GM19240 (cell line): Measurements from ENCODE around the gene ATP5PF.
A peak's percentile ranks its signal among the peaks of the same experiment; 100 is the strongest.
"Not testable (repeated sequence)": the region's sequence is repeated elsewhere in the genome, so short reads cannot be mapped to it uniquely, and the experiment has no call there.

Source experiments
- DNase-seq: peaks from one replicate; pipeline ENCODE4 v3.0.0; 2011; ENCODE audit warnings: low spot score; ENCODE audit not compliant: insufficient read length

The ATP5PF gene

GRCh38 chr21:25734904-25735645, at the start of gene ATP5PF, which contains the start of gene GABPA:
Gene ATP5PF, minus strand, starts transcription at chr21:25734904. Its CDS starts 5,110 bp downstream, at chr21:25729794.
Gene GABPA, plus strand, starts transcription at chr21:25734972. Its CDS starts 6,627 bp downstream, at chr21:25741599.
- peak; percentile 48 for DNase-seq

DNA sequence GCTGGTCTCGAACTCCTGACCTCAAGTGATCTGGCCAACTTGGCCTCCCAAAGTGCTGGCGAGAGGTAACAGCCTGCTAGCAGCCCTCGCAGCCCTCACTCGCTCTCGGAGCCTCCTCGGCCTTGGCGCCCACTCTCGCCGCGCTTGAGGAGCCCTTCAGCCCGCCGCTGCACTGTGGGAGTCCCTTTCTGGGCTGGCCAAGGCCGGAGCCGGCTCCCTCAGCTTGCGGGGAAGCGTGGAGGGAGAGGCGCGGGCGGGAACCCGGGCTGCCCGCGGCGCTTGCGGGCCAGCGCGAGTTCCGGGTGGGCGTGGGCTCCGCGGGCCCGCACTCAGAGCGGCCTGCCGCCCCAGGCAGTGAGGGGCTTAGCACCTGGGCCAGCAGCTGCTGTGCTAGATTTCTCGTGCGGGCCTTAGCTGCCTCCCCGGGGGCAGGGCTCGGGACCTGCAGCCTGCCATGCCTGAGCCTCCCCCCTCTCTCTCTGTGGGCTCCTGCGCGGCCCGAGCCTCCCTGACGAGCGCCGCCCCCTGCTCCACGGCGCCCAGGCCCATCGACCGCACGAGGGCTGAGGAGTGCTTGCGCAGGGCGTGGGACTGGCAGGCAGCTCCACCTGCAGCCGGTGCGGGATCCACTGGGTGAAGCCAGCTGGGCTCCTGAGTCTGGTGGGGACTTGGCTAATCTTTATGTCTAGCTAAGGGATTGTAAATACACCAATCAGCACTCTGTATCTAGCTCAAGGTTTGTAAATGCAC, 43.6 kb upstream of the ATP5PF start:
- not testable (repeated sequence) for DNase-seq

DNA sequence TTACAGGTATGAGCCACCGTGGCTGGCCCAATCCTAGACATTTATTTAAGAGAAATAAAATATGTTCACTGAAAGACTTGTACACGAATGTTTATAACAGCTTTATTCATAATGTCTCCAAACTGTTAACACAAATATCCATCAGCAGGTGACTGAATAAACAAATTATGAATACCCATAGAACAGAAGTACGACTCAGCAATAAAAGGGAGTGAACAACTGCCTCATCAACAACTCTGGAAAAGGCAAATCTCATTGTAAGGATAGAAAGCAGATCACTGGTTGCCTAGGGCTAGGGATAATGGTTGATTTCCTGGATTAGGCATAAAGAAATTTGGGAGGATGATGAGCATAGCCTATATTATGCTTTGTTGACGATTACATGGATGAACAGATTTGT, 41.7 kb upstream of the ATP5PF start:
- no peak for DNase-seq

- no peak for DNase-seq
These were observed 38.0 kb upstream of the ATP5PF start for GRCh38 chr21:25772686-25773085.

- no peak for DNase-seq
These were observed 33.2 kb upstream of the ATP5PF start for GRCh38 chr21:25767921-25768320.

DNA sequence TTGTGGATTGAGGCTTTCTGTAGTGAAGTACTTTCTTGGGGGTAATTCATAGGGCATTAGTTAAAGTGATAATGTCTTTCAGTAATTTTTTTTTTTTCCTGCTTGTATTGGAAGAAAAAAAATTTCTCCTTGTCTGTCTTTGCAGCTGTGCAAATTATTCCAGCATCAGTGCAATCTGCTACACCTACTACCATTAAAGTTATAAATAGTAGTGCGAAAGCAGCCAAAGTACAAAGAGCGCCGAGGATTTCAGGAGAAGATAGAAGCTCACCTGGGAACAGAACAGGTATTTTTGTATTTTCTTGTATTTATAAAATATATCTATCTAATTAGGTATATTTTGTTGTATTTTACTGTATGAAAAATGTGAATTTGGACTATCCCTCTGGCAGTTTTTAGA, 29.4 kb upstream of the ATP5PF start:
- no peak for DNase-seq

DNA sequence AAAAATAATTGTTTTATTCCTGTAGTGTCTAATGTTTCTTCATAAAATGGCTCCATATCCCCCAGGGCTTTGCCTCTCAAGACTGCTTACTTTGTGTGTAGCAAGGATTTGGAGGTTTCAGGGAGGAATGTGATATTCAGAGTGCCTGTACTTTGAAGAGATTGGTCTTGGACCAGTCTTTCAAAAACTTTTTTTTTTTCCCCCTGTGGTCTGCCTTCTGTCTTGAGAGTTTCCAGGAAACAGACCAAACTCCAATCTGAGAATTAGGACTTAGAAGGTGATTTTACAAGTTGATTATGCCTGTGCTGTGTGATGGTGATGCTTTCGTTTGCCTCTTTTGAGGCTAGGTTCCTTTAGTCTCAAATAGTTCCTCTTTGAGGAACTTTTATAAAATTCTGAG, 26.0 kb upstream of the ATP5PF start:
- DNase-seq, result no peak

- DNase-seq, result no peak
These were observed 25.4 kb upstream of the ATP5PF start for GRCh38 chr21:25760061-25760460.

DNA sequence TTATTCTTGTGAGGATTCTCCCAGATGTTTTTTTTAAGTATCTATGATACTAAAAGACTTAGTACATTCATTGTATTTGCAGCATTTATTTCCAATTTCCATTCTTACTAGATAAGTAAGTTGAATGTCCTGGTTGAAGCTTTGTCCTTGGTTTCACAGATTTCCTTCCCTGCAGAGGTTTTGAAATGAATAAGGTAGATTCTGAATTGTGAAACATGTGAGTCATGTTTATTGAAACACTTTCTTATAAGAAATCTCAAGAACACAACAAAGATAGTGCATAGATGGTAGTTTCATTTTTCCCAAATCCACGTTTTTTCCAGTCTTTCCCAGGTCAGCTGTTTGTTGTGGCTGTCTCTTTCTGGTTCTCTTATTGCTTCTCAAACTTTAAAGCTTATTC, 24.9 kb upstream of the ATP5PF start:
- DNase-seq, result no peak

- DNase-seq, result no peak
These were observed 22.8 kb upstream of the ATP5PF start for GRCh38 chr21:25757531-25757930.

DNA sequence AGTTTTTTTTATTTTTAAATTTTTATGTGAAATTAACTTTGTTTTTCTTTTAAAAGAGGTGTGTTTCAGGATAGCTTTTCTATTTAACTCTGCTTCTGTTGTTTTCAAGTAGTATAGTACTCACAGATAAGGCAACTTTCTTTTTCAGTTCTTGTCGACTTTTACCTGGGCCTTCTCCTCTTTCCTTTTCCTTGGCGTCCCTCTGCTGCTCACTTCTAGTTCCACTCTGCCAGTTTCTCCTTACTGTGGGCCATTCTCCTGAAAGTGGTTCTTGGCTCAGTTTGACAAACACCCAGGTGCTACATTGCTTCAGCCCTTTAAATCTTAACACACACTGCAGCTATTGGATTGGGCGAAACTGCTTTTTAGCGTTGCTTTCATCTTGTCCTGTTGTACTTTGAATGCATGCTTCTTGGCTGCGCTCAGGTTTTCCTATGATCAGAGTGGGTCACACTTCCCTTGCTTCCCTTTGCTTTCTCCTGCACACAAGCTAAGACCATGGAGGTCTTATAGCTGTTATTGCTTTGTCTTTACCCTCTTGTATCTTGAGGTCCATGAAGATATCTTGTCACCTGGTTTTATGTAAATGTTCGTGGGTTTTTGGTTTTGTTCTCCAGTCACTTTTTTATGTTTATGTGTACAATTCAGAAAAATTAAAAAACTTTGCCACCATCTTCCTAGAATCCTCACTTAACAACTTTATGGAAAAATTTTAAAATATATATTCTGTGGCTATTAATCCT, 21.7 kb upstream of the ATP5PF start:
- no peak for DNase-seq

DNA sequence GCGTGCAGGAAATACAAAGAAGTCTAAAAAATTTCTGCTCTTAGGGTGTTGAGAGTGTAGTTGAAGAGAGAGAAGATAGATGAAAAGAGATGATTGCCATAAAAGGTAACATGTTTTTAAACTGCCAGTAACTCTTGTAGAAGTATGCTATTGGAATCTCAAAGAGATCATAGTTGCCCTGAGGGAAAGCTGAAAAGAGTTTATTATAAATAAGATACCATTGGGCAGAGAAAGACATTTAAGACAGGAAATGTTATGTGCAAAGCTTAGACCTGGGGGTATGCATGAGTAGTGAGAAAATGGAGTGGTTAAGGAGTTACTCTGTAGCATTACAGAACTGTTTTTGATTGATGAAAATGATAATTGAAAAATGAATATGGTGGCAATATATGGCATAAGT, 17.7 kb upstream of the ATP5PF start:
- no peak for DNase-seq

DNA sequence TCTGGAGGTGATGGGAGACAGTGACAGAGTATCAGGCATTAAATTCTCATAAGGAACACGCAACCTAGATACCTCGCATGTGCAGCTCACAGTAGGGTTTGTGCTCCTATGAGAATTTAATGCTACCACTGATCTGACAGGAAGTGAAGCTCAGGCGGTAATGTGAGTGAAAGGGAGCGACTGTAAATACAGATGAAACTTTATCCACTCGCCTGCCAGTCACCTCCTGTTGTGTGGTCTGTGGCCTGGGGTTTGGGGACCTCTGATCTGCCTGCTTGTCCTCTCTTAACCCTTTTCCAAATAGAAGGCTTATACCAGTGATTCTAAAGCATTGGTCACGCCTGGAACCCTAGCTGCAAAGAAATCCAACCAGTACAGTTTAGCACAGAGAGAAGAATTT, 15.4 kb upstream of the ATP5PF start:
- no peak for DNase-seq

DNA sequence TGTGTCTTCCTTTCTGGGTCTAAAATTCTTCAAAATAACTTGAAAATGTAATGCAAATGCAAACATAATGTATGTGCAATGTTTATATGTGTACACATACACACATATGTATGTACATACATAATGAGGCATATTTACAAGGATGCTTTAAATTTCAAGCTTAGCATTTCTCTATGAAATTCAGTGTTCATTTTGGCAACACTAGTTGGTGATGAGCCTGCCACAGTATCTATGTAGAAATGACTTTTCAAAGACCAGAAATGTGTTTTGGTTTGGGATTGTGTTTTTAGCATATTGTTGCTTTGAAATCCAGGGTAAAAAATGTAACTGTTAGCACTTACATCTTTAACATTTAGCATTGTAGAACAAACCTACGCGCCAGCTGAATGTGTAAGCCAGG, 10.2 kb upstream of the ATP5PF start:
- DNase-seq, result no peak

DNA sequence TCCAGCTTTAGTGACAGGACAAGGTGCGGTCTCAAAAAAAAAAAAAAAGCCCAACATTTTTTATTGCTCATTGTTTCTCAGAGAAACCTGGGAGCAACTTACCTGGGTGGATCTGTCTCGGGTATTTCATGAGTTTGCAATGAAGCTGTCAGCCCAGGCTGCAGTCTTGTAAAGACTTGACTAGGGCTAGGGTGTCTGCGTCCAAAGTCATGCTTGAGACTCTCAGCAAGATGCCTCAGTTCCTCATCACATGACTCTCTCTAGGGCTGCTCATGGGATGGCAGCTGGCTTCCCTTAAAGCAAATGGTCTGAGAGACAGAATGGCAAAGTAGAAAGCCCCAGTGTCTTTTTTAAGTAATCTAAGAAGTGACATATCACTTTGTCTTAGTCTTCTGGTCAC, 8.2 kb upstream of the ATP5PF start:
- DNase-seq, result no peak

DNA sequence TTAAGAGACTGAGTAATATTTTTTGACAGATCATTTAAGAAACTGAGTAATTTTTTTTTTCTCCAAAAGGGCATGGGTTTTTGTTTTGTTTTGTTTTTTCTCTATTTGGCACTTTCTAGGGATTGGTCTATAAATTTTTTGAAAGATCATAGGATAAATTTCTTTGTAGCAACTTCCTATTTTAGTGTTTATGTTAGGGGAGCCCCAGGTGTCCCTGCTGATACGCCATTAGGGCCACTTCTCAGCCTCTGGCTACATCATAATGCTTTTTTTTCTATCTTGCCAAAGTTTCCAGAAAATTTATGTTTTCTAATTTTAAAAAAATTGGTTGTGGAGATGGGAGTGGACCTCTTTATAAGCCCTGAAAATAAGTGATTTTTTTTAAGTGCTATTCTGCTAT, 2.7 kb upstream of the ATP5PF start:
- no peak for DNase-seq

GRCh38 chr21:25735646-25736597, 1.2 kb upstream of the ATP5PF start:
- no peak for DNase-seq

DNA sequence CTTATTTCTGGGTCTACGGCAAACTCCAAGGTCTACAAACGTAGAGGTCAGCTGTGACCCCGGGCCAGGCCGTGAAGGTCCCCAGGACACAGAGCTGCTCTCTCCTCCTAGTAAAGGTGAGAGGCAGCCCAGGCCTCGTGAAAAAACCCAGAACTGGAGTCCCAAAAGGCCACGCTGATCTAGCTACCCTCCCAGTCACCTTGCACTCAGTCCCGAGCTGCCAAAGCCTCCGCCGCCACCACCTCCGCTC, 125 bp downstream of the ATP5PF start:
- DNase-seq, result no peak

DNA sequence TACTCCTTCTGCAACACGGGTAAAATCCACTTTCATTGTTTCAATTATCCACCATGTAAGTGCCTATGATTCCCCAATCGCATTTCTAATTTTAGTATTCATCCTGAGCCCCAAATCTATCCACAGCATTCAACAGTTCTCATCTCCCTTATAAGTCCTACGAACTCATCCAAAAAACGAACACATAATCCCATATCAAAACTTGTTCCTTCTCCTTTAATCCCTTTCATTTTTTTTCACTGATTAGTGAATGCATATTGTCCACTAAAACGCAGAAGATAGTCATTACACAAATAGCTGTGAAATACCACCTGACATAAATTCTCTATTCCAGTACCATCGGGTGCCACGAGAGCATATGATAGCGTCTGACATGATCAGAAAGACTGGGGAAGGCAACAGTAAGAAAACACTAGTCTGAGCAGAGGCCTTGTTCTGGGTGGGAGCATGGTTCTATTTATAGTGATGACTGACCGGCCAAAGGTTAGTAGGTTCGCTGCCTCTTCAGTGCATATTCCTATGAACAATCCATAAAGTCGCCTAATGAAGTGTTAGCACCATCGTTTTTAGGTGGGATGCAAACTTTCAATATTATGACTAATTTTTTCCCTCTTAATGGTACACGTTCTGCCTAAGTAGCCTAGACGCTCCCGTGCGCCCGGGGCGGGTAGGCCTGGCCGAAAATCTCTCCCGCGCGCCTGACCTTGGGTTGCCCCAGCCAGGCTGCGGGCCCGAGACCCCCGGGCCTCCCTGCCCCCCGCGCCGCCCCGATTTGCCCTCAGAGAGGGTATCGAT, 648 bp downstream of the ATP5PF start:
- DNase-seq, result no peak

DNA sequence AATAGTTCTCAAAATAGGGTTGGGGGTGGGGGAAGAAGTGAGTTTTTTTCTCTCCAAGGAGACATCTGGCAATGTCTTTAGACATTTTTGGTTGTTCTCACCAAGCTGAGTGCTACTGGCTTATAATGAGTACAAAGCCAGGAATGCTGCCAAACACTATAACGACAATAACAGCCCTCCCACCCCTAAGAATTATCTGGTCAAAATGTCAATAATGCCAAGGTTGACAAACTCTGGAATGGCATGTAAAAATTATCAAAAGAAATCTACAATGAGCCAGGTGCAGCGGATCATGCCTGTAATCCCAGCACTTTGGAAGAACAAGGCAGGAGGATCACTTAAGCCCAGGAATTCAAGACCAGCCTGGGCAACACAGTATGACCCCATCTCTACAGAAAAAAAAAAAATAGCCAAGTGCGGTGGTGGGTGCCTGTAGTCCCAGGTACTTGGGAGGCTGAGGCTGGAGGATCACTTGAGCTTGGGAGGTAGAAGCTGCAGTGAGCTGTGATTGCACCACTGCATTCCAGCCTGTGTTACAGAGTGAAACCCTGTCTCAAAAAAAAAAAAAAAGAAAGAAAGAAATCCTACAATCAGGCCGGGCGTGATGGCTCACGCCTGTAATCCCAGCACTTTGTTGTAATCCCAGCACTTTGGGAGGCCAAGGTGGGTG, 2.5 kb downstream of the ATP5PF start:
- no peak for DNase-seq
